ENCODE measurements around the gene ALKAL2.

Gene ALKAL2

DNA sequence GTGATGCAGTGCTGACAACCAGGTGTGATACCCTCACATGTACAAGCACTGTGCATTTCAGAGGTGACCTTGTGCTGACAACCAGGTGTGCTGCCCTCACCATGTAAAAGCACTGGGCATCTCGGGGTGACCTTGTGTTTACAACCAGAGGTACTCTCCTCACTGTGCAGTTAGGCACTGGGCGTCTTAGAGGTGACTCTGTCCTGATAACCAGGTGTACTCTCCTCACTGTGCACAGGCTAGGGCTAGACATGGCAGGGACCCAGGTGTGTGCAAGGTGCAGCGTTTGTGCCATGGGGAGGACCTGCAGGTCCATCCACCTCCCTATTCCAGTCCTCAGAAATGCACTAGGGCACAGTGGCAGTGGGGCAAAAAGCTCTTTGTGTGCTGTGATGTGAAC lies 8.5 kb upstream of the ALKAL2 start:
- H3K27me3 ChIP-seq (ENCODE audit: control insufficient read depth in 5 of 5, insufficient read depth in 4 of 5, low read length in 5 of 5), result peaks cover 0 to 19% (median 15%) of the 10 kb centered on the region in 5 donors
- no peak overlapping the region for H3K27ac ChIP-seq (ENCODE audit: low read depth, low read length)
- no peak overlapping the region for H3K4me3 ChIP-seq (ENCODE audit: low read depth in 1 of 5, low read length in 5 of 5)
- no peak overlapping the region for H3K9ac ChIP-seq (ENCODE audit: low read length in 5 of 5)
- H3K4me1 ChIP-seq (ENCODE audit: control insufficient read depth in 5 of 5, insufficient read depth in 5 of 5, low read length in 5 of 5), result no peaks in the 10 kb centered on the region
- peaks cover 0 to 3% (median 0%) of the 10 kb centered on the region in 5 donors for H3K9me3 ChIP-seq (ENCODE audit: control insufficient read depth in 5 of 5, low read length in 5 of 5)
- no peaks in the 10 kb centered on the region for H3K36me3 ChIP-seq (ENCODE audit: control insufficient read depth in 5 of 5, insufficient read depth in 5 of 5, low read length in 5 of 5)

GRCh38 chr2:295090-295489 lies 7.2 kb upstream of the ALKAL2 start:
- Histone ChIP-seq H3K4me3 (ENCODE audit: low read depth in 1 of 5, low read length in 5 of 5) (no peak overlapping the region), H3K27ac (ENCODE audit: low read depth, low read length) (no peak overlapping the region), H3K4me1 (ENCODE audit: control insufficient read depth in 5 of 5, insufficient read depth in 5 of 5, low read length in 5 of 5) (peaks cover 0 to 1% (median under 1%) of the 10 kb centered on the region in 5 donors), H3K9me3 (ENCODE audit: control insufficient read depth in 5 of 5, low read length in 5 of 5) (no peaks in the 10 kb centered on the region), H3K27me3 (ENCODE audit: control insufficient read depth in 5 of 5, insufficient read depth in 4 of 5, low read length in 5 of 5) (peaks cover 0 to 19% (median 15%) of the 10 kb centered on the region in 5 donors), H3K36me3 (ENCODE audit: control insufficient read depth in 5 of 5, insufficient read depth in 5 of 5, low read length in 5 of 5) (no peaks in the 10 kb centered on the region), H3K9ac (ENCODE audit: low read length in 5 of 5) (no peak overlapping the region)

DNA sequence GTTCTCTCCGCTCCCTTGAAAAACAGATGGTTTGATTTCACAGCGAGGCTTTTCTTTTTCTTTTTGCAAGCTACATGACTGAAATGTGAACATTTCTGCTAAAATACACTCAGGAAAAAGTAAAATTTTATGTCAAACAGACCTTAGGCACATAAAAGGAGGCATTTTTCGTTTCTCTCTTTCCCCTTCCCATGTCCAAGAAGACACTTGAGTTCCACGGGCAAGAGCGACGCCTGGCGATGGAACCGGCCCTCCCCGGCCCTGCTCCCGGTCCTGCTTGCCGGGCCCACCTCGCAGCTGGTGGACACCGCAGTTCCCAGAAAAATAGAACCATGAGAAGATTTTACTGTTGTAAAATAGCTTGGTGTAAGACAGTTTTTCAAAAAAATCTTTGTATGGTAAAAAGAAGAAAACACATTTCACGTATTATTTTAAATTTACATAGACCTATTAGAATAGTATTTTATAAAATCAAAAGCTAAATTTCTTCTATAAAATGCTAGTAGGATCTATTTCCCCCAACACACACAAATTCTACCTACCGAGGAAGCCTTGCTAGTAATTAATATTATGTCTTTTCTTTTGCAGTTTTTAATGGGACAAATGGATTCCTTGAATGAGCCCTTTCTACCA lies 2.3 kb upstream of the ALKAL2 start:
- Histone ChIP-seq H3K27ac (ENCODE audit: low read depth, low read length) (no peak overlapping the region), H3K27me3 (ENCODE audit: control insufficient read depth in 5 of 5, insufficient read depth in 4 of 5, low read length in 5 of 5) (peaks cover 0 to 22% (median 15%) of the 10 kb centered on the region in 5 donors), H3K4me3 (ENCODE audit: low read depth in 1 of 5, low read length in 5 of 5) (peak overlapping the region; percentile 56 to 77 (median 69))

DNA sequence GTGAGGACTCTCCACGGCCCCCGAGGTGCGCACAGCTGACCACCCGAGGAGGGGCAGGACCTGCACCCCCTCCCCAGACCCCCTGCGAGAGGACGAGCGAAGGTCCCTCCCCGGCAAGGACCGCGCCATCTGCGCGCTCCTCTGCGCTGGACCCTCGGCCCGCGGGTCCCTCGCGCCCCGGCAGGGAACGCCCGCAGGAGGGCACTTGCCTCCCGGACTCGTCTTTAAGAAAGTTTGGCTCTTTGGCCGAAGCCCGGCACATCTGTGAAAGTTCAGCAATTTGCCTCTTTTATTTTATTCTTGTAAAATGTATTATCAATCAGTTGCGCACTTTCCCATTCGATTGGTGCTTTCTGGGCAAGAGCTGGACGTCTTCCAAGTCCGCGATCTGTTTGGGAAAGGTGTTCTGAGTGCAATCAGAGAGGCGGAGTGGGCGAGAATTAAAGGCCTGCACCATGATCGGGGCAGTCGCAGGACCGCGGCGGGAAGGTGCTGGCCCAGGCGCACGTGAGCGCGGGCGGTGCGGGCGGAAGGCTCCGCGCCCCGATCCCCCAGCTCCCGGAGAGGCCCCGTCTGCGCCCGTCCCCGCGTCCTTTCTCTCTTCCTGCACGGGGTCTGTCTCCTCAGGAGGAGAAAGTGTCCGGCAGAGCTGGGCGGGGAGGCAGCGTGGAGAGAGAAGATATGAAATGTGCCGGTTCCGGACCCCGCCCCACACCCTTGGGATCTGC lies 1.6 kb upstream of the ALKAL2 start:
- H3K4me3 ChIP-seq (ENCODE audit: low read depth in 1 of 5, low read length in 5 of 5), result peak overlapping the region; percentile 56 to 77 (median 69)
- peaks cover 0 to 35% (median 27%) of the 10 kb centered on the region in 5 donors for H3K4me1 ChIP-seq (ENCODE audit: control insufficient read depth in 5 of 5, insufficient read depth in 5 of 5, low read length in 5 of 5)
- H3K27ac ChIP-seq (ENCODE audit: low read depth, low read length), result no peak overlapping the region
- peaks cover 0 to 16% (median 10%) of the 10 kb centered on the region in 5 donors for H3K27me3 ChIP-seq (ENCODE audit: control insufficient read depth in 5 of 5, insufficient read depth in 4 of 5, low read length in 5 of 5)
- H3K36me3 ChIP-seq (ENCODE audit: control insufficient read depth in 5 of 5, insufficient read depth in 5 of 5, low read length in 5 of 5), result no peaks in the 10 kb centered on the region
- H3K9ac ChIP-seq (ENCODE audit: low read length in 5 of 5), result peak overlapping the region in 1 of 5 donors; percentile 62
- no peaks in the 10 kb centered on the region for H3K9me3 ChIP-seq (ENCODE audit: control insufficient read depth in 5 of 5, low read length in 5 of 5)

More for the DNA sequence above, 2.3 kb upstream of the ALKAL2 start:
- H3K9ac ChIP-seq (ENCODE audit: low read length in 5 of 5), result no peak overlapping the region
- no peaks in the 10 kb centered on the region for H3K36me3 ChIP-seq (ENCODE audit: control insufficient read depth in 5 of 5, insufficient read depth in 5 of 5, low read length in 5 of 5)
- peaks cover 0 to 34% (median 25%) of the 10 kb centered on the region in 5 donors for H3K4me1 ChIP-seq (ENCODE audit: control insufficient read depth in 5 of 5, insufficient read depth in 5 of 5, low read length in 5 of 5)
- no peaks in the 10 kb centered on the region for H3K9me3 ChIP-seq (ENCODE audit: control insufficient read depth in 5 of 5, low read length in 5 of 5)

GRCh38 chr2:288758-289361 lies 969 bp upstream of the ALKAL2 start:
- peaks cover 0 to 16% (median 10%) of the 10 kb centered on the region in 5 donors for H3K27me3 ChIP-seq (ENCODE audit: control insufficient read depth in 5 of 5, insufficient read depth in 4 of 5, low read length in 5 of 5)
- no peaks in the 10 kb centered on the region for H3K36me3 ChIP-seq (ENCODE audit: control insufficient read depth in 5 of 5, insufficient read depth in 5 of 5, low read length in 5 of 5)
- H3K4me3 ChIP-seq (ENCODE audit: low read depth in 1 of 5, low read length in 5 of 5), result peak overlapping the region in 4 of 5 donors; percentile 56 to 77 (median 70)
- no peaks in the 10 kb centered on the region for H3K9me3 ChIP-seq (ENCODE audit: control insufficient read depth in 5 of 5, low read length in 5 of 5)
- H3K4me1 ChIP-seq (ENCODE audit: control insufficient read depth in 5 of 5, insufficient read depth in 5 of 5, low read length in 5 of 5), result peaks cover 0 to 35% (median 27%) of the 10 kb centered on the region in 5 donors
- no peak overlapping the region for H3K27ac ChIP-seq (ENCODE audit: low read depth, low read length)
- H3K9ac ChIP-seq (ENCODE audit: low read length in 5 of 5), result no peak overlapping the region

GRCh38 chr2:287471-287885 lies 413 bp downstream of the ALKAL2 start:
- H3K9me3 ChIP-seq (ENCODE audit: control insufficient read depth in 5 of 5, low read length in 5 of 5), result no peaks in the 10 kb centered on the region
- H3K9ac ChIP-seq (ENCODE audit: low read length in 5 of 5), result no peak overlapping the region
- H3K4me3 ChIP-seq (ENCODE audit: low read depth in 1 of 5, low read length in 5 of 5), result peak overlapping the region in 3 of 5 donors; percentile 20 to 50 (median 22)
- peaks cover 0 to 35% (median 27%) of the 10 kb centered on the region in 5 donors for H3K4me1 ChIP-seq (ENCODE audit: control insufficient read depth in 5 of 5, insufficient read depth in 5 of 5, low read length in 5 of 5)
- H3K27me3 ChIP-seq (ENCODE audit: control insufficient read depth in 5 of 5, insufficient read depth in 4 of 5, low read length in 5 of 5), result peaks cover 0 to 16% (median 9%) of the 10 kb centered on the region in 5 donors
- H3K36me3 ChIP-seq (ENCODE audit: control insufficient read depth in 5 of 5, insufficient read depth in 5 of 5, low read length in 5 of 5), result peaks cover 0 to 7% (median 0%) of the 10 kb centered on the region in 5 donors
- H3K27ac ChIP-seq (ENCODE audit: low read depth, low read length), result no peak overlapping the region

- peaks cover 0 to 35% (median 27%) of the 10 kb centered on the region in 5 donors for H3K4me1 ChIP-seq (ENCODE audit: control insufficient read depth in 5 of 5, insufficient read depth in 5 of 5, low read length in 5 of 5)
- H3K4me3 ChIP-seq (ENCODE audit: low read depth in 1 of 5, low read length in 5 of 5), result peak overlapping the region in 1 of 5 donors; percentile 50
- no peak overlapping the region for H3K9ac ChIP-seq (ENCODE audit: low read length in 5 of 5)
- H3K27ac ChIP-seq (ENCODE audit: low read depth, low read length), result no peak overlapping the region
- no peaks in the 10 kb centered on the region for H3K9me3 ChIP-seq (ENCODE audit: control insufficient read depth in 5 of 5, low read length in 5 of 5)
- H3K36me3 ChIP-seq (ENCODE audit: control insufficient read depth in 5 of 5, insufficient read depth in 5 of 5, low read length in 5 of 5), result peaks cover 0 to 13% (median 5%) of the 10 kb centered on the region in 5 donors
- peaks cover 0 to 14% (median 9%) of the 10 kb centered on the region in 5 donors for H3K27me3 ChIP-seq (ENCODE audit: control insufficient read depth in 5 of 5, insufficient read depth in 4 of 5, low read length in 5 of 5)
Measured at GRCh38 chr2:286774-287392, 1.0 kb downstream of the ALKAL2 start.

GRCh38 chr2:286035-286434 lies 1.9 kb downstream of the ALKAL2 start:
- Histone ChIP-seq H3K27me3 (ENCODE audit: control insufficient read depth in 5 of 5, insufficient read depth in 4 of 5, low read length in 5 of 5) (peaks cover 0 to 14% (median 9%) of the 10 kb centered on the region in 5 donors), H3K4me3 (ENCODE audit: low read depth in 1 of 5, low read length in 5 of 5) (no peak overlapping the region), H3K36me3 (ENCODE audit: control insufficient read depth in 5 of 5, insufficient read depth in 5 of 5, low read length in 5 of 5) (peaks cover 0 to 21% (median 12%) of the 10 kb centered on the region in 5 donors), H3K27ac (ENCODE audit: low read depth, low read length) (no peak overlapping the region), H3K4me1 (ENCODE audit: control insufficient read depth in 5 of 5, insufficient read depth in 5 of 5, low read length in 5 of 5) (peaks cover 0 to 35% (median 27%) of the 10 kb centered on the region in 5 donors), H3K9me3 (ENCODE audit: control insufficient read depth in 5 of 5, low read length in 5 of 5) (no peaks in the 10 kb centered on the region), H3K9ac (ENCODE audit: low read length in 5 of 5) (no peak overlapping the region)

- Histone ChIP-seq H3K9ac (ENCODE audit: low read length in 5 of 5) (no peak overlapping the region), H3K9me3 (ENCODE audit: control insufficient read depth in 5 of 5, low read length in 5 of 5) (no peaks in the 10 kb centered on the region), H3K36me3 (ENCODE audit: control insufficient read depth in 5 of 5, insufficient read depth in 5 of 5, low read length in 5 of 5) (peaks cover under 1 to 26% (median 17%) of the 10 kb centered on the region in 5 donors), H3K27ac (ENCODE audit: low read depth, low read length) (no peak overlapping the region), H3K27me3 (ENCODE audit: control insufficient read depth in 5 of 5, insufficient read depth in 4 of 5, low read length in 5 of 5) (peaks cover 0 to 14% (median 9%) of the 10 kb centered on the region in 5 donors), H3K4me3 (ENCODE audit: low read depth in 1 of 5, low read length in 5 of 5) (no peak overlapping the region), H3K4me1 (ENCODE audit: control insufficient read depth in 5 of 5, insufficient read depth in 5 of 5, low read length in 5 of 5) (peaks cover 0 to 35% (median 27%) of the 10 kb centered on the region in 5 donors)
Measured at GRCh38 chr2:285531-285930, 2.4 kb downstream of the ALKAL2 start.
